NCI-H82 treated with DMSO at 0.1 percent for 48 hours (cell line): ENCODE data around the gene FABP1.

Experiments
- DNase-seq: peaks from one replicate; lab custom pipeline; 2025; ENCODE audit not compliant: unreplicated experiment; lab: John Stamatoyannopoulos, UW

Gene FABP1

GRCh38 chr2:88127888-88128653, at the start of gene FABP1:
Gene FABP1 (minus strand): TSS chr2:88128062. CDS start chr2:88128017, 45 bp downstream.
- DNase-seq = no peak

- no peak for DNase-seq
Observed at GRCh38 chr2:88177556-88177955, 49.7 kb upstream of the FABP1 start.

GRCh38 chr2:88176352-88176984, 48.6 kb upstream of the FABP1 start:
- no peak for DNase-seq

- no peak for DNase-seq
Observed at GRCh38 chr2:88172882-88173281, 45.0 kb upstream of the FABP1 start.

GRCh38 chr2:88171966-88172365, 44.1 kb upstream of the FABP1 start:
- DNase-seq = no peak

- no peak for DNase-seq
Observed at GRCh38 chr2:88170472-88170892, 42.6 kb upstream of the FABP1 start.

- no peak for DNase-seq
Observed at GRCh38 chr2:88168386-88168785, 40.5 kb upstream of the FABP1 start.

- no peak for DNase-seq
Observed at GRCh38 chr2:88167740-88168139, 39.9 kb upstream of the FABP1 start.

- no peak for DNase-seq
Observed at GRCh38 chr2:88165332-88166003, 37.6 kb upstream of the FABP1 start.

GRCh38 chr2:88161446-88162244, 33.8 kb upstream of the FABP1 start:
- DNase-seq = peak; percentile 5

- no peak for DNase-seq
Observed at GRCh38 chr2:88160517-88160916, 32.7 kb upstream of the FABP1 start.

GRCh38 chr2:88159955-88160415, 32.1 kb upstream of the FABP1 start:
- peak; percentile 52 for DNase-seq

GRCh38 chr2:88159481-88159880, 31.6 kb upstream of the FABP1 start:
- DNase-seq = no peak

- no peak for DNase-seq
Observed at GRCh38 chr2:88148929-88149438, 21.1 kb upstream of the FABP1 start.

- no peak for DNase-seq
Observed at GRCh38 chr2:88147145-88147544, 19.3 kb upstream of the FABP1 start.

GRCh38 chr2:88146590-88146989, 18.7 kb upstream of the FABP1 start:
- DNase-seq = no peak

- no peak for DNase-seq
Observed at GRCh38 chr2:88144914-88145497, 17.1 kb upstream of the FABP1 start.

GRCh38 chr2:88144271-88144670, 16.4 kb upstream of the FABP1 start:
- DNase-seq = no peak

- DNase-seq = no peak
Observed at GRCh38 chr2:88141952-88142351, 14.1 kb upstream of the FABP1 start.

GRCh38 chr2:88139804-88140203, 11.9 kb upstream of the FABP1 start:
- no peak for DNase-seq
